HG03175 (cell line): ENCODE measurements around the gene COX8C.
A peak's percentile ranks its signal among the peaks of the same experiment; 100 is the strongest.
"Not testable (repeated sequence)": the region's sequence is repeated elsewhere in the genome, so short reads cannot be mapped to it uniquely, and the experiment has no call there.

Experiments used
- ATAC-seq: cut with Tn5 transposase; IDR thresholded peaks from one replicate; pipeline ENCODE4 v1.9.1; 2021; ENCODE audit warnings: mild to moderate bottlenecking, moderate library complexity; ENCODE audit not compliant: unreplicated experiment

Gene COX8C

GRCh38 chr14:93320489-93320888, 26.5 kb upstream of the COX8C start:
- ATAC-seq, result no peak

GRCh38 chr14:93322929-93323599, 23.9 kb upstream of the COX8C start:
- no peak for ATAC-seq

DNA sequence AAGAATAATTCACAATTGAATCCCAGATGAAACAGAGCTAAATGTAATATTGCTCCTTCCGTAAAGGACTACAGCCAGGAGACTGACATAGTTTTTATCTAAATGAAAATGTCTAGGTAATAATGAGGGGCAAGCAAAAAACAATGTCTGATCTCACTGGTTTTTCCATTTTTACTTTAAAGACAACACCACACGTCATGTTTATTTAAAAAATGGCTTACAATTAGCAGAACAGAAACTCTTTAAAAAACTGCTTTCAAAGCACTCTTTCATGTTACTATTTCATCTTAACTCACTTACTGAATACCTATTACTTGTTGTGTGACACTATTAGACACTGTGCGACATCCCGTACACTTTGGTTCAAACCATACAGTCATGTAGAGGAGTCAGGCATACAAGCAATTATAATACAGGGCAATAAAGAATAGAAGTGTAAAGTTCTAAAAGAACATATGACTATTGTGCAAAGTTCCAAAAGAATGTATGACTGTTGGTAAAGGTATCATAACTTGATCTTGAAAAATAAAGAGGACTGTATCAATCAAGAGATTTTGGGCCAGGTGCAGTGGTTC, 23.3 kb upstream of the COX8C start:
- ATAC-seq, result no peak

DNA sequence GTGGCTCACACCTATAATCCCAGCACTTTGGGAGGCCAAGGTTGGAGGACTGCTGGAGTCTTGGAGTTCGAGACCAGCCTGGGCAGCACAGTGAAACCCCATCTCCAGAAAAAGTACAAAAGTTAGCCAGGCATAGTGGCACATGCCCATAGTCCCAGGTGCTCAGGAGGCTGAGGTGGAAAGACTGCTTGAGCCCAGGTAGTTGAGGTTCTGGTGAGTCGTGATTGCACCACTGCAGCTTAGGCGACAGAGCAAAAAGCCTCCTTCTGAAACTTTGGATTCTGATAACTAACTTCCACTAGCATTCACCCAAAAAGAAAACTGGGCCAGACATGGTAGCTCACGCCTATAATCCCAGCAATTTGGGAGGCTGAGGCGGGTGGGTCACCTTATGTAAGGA, 20.8 kb upstream of the COX8C start:
- no peak for ATAC-seq

- no peak for ATAC-seq
Observed at GRCh38 chr14:93328546-93328945, 18.4 kb upstream of the COX8C start.

GRCh38 chr14:93329965-93330608, 16.9 kb upstream of the COX8C start:
- no peak for ATAC-seq

- ATAC-seq, result no peak
Observed at GRCh38 chr14:93330609-93331000, 16.4 kb upstream of the COX8C start.

DNA sequence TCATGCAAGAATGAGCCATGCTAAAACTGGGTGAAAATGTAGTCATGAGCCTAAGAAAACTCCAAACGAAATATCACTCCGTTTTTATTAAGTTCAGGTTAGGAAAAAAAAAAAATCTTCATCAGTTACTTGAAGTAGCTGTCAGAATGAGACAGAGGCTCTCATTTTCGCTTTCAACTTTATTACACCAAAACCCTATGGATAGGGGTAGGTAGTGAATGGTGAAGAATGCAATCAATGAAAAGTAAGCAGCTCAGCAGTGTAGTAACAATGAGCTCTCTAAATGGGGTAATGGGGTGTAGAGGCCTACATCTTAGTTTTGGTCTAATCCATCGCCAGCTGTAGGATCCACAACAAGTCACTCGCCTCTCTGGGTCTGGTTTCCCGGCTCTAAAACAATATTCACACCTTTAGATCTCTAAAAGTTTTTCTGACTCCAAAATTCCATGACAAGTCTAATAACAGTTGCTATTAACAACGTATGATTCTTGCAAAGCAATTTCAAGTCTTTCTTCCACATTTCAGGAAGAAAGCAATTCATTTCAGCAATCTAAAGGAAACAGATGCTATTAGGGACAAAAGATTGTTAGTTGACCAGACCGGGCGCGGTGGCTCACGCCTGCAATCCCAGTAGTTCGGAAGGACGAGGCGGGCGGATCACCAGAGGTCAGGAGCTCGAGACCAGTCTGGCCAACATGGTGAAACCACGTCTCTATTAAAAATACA, 15.8 kb upstream of the COX8C start:
- no peak for ATAC-seq

- peak; percentile 1 for ATAC-seq
Observed at GRCh38 chr14:93331728-93332396, 15.1 kb upstream of the COX8C start.

DNA sequence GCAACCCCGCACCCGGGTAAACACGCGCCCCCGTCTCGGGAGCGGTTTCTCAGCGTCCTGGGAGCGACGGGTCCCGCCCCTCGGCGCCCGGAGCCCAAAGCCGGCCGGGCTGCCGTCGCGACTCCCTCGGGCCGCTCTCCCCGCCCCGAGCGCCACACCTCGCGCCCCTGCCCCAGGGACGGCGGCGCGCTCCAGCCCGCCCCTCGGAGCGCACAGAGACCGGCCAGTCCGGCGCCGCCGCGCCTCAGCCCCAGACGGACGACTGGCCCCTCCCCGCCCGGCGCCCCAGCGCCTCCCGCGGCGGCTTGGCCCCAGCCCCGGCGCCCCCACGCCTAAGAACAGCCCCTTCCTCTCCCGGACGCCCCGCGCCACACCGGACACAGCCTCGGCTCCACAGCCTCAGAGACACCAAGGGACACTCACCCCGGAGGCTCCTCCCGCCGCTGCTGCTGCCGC, 14.6 kb upstream of the COX8C start:
- peak; percentile 57 for ATAC-seq

DNA sequence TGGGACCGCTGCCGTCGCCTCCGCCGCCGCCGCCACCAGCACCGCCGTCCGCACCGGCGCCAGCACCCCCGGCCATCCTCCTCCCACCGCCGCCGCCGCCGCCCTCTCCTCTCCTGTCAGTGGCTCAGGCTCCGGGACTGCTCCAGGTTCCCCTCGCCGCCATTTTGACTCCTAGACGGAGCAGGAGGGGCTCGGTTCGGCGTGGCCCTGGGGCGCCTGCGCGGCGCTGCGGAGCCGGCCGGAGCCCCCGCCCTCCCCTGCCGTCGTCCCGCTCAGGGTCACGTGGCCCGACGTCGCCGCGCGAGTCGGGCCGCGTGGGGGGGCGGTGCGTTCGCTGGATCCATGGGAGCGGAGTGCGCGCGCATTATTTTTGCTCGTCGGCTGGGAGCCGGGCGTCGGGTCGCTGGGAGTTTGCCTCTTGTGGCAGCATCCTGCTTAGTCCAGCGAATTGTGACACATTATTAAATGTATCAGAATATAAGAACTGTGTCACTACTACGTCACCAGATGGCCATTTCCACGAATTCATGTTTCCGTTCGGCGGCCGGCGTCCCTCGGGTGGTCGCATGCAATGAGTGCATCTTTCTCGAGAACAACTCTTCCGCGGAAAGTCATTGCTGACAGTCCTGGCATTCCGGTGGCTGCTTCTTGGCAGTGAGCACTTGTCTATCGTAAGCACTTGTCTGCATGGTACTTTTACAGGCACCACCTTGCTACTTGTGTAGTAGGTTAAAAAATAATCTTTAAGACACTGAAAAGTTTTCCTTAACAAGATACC, 13.9 kb upstream of the COX8C start, which contains the start of gene BTBD7:
Gene BTBD7, minus strand, starts transcription at position 184 of the 778 bp plus-strand sequence. CDS start 36,985 bp downstream, outside the sequence.
- peak; percentile 78 for ATAC-seq

DNA sequence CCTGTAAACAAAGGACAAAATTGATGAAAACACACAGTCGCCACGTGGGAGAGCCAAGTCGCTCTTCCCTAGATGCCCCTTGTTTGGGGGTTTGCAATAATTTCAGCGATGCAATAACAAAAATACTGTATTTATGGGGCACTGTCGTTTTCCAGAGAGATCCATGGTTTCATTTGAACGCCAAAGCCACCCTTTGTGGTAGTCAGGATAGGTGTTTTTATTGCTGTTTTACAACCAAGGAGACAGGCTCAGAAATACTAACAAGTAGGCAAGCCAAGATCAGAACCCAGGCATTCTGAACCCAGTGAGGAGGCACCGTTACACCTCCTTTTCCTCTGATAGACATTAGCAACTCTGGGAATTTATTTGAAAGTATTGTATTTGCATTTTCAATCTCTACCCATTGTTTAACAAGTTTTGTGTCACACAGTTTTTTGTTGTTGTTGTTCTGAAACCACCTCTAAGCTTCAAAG, 13.3 kb upstream of the COX8C start:
- ATAC-seq, result no peak

- ATAC-seq, result no peak
Observed at GRCh38 chr14:93337143-93337753, 9.7 kb upstream of the COX8C start.

DNA sequence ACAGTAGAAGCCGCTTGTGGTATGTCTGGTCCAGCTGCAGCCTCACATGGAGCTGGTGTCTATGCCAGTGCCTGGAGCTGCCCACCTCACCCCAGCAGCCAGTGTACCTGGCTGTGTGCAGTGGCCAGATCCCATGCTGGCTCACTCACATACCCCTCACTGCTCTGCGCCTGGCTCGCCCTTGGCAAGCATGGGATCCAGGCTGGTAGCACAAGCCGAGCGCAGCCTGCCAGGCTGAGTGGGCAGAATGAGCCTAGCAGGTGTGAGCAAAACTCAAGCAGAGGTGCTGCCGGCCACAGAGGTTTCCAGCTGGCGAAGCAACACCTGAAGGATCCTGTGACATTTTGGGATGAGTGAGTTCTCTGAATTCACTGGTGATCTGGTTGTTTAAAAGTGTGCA, 9.1 kb upstream of the COX8C start:
- ATAC-seq, result no peak

GRCh38 chr14:93343266-93343665, 3.7 kb upstream of the COX8C start:
- no peak for ATAC-seq

GRCh38 chr14:93343797-93344196, 3.2 kb upstream of the COX8C start:
- no peak for ATAC-seq

- no peak for ATAC-seq
Observed at GRCh38 chr14:93347850-93348249, 868 bp downstream of the COX8C start.

- no peak for ATAC-seq
Observed at GRCh38 chr14:93348292-93348691, 1.3 kb downstream of the COX8C start.

- not testable (repeated sequence) for ATAC-seq
Observed at GRCh38 chr14:93354873-93355272, 7.9 kb downstream of the COX8C start.
